Type B pancreatic cell (in vitro differentiated cells): Measurements from ENCODE around the gene MAD1L1. TPM values are rescaled to one million over a fixed set of nuclear protein-coding genes. Genes with fewer than 3 reads are reported as not detected.
A peak's percentile ranks its signal among the peaks of the same experiment; 100 is the strongest.

ENCODE experiments used
- DNase-seq: peaks from one replicate; pipeline ENCODE4 v3.0.0; 2021; ENCODE audit warnings: mixed read lengths; ENCODE audit not compliant: unreplicated experiment; ENCODE audit errors: extremely low spot score
- H3K27ac Mint-ChIP-seq: 2 replicates; pipeline ENCODE4 v1.8.0; 2021; ENCODE audit warnings: mild to moderate bottlenecking, mixed read lengths
- H3K27me3 Mint-ChIP-seq: 2 replicates; pipeline ENCODE4 v1.8.0; 2021; ENCODE audit warnings: mixed read lengths
- H3K36me3 Mint-ChIP-seq: 2 replicates; pipeline ENCODE4 v1.8.0; 2021; ENCODE audit warnings: mixed read lengths
- H3K4me1 Mint-ChIP-seq: one replicate; pipeline ENCODE4 v1.8.0; 2021; ENCODE audit warnings: mixed read lengths; ENCODE audit not compliant: unreplicated experiment
- H3K4me3 Mint-ChIP-seq: 2 replicates; pipeline ENCODE4 v1.8.0; 2021; ENCODE audit warnings: mild to moderate bottlenecking, mixed read lengths
- H3K9me3 Mint-ChIP-seq: 2 replicates; pipeline ENCODE4 v1.8.0; 2021; ENCODE audit warnings: mixed read lengths
- CTCF ChIP-seq: fragments of 200-600 bp; sonication (generic); conservative IDR thresholded peaks from 2 replicates; pipeline ENCODE4 v1.5.0; 2021; ENCODE audit warnings: antibody characterized with exemption, mild to moderate bottlenecking
- total RNA-seq: library from RNA; stranded (reverse); gene quantifications from 2 replicates; pipeline ENCODE4 v1.2.1, GENCODE V29; 2021; ENCODE audit warnings: low replicate concordance

Gene MAD1L1
- total RNA-seq, 1 donor from 2014 or later, result 40.7 TPM

GRCh38 chr7:2116989-2117591 is 115.7 kb downstream of the MAD1L1 start:
- H3K27ac Mint-ChIP-seq, result no peak overlapping the region
- peaks cover 9% of the 10 kb centered on the region for H3K36me3 Mint-ChIP-seq
- DNase-seq, result no peak
- TF ChIP-seq CTCF, result no peak
- H3K4me1 Mint-ChIP-seq, result peaks cover 3% of the 10 kb centered on the region
- no peaks in the 10 kb centered on the region for H3K9me3 Mint-ChIP-seq
- no peak overlapping the region for H3K4me3 Mint-ChIP-seq
- no peaks in the 10 kb centered on the region for H3K27me3 Mint-ChIP-seq

- no peak for TF ChIP-seq CTCF
- H3K27me3 Mint-ChIP-seq, result no peaks in the 10 kb centered on the region
- peaks cover 9% of the 10 kb centered on the region for H3K36me3 Mint-ChIP-seq
- DNase-seq, result no peak
- H3K9me3 Mint-ChIP-seq, result no peaks in the 10 kb centered on the region
- peak overlapping the region; percentile 73 for H3K27ac Mint-ChIP-seq
- H3K4me3 Mint-ChIP-seq, result no peak overlapping the region
- H3K4me1 Mint-ChIP-seq, result peaks cover 3% of the 10 kb centered on the region
These were observed 116.3 kb downstream of the MAD1L1 start for GRCh38 chr7:2116448-2116810.

- no peak for TF ChIP-seq CTCF
- H3K27ac Mint-ChIP-seq, result no peak overlapping the region
- peaks cover 9% of the 10 kb centered on the region for H3K36me3 Mint-ChIP-seq
- no peak for DNase-seq
- no peaks in the 10 kb centered on the region for H3K9me3 Mint-ChIP-seq
- H3K4me3 Mint-ChIP-seq, result no peak overlapping the region
- H3K4me1 Mint-ChIP-seq, result peaks cover 9% of the 10 kb centered on the region
- H3K27me3 Mint-ChIP-seq, result no peaks in the 10 kb centered on the region
These were observed 116.8 kb downstream of the MAD1L1 start for GRCh38 chr7:2115760-2116447.

- no peaks in the 10 kb centered on the region for H3K9me3 Mint-ChIP-seq
- no peak for DNase-seq
- H3K27me3 Mint-ChIP-seq, result no peaks in the 10 kb centered on the region
- H3K4me3 Mint-ChIP-seq, result no peak overlapping the region
- H3K4me1 Mint-ChIP-seq, result peaks cover 16% of the 10 kb centered on the region
- no peak for TF ChIP-seq CTCF
- H3K27ac Mint-ChIP-seq, result no peak overlapping the region
- H3K36me3 Mint-ChIP-seq, result peaks cover 13% of the 10 kb centered on the region
These were observed 117.6 kb downstream of the MAD1L1 start for GRCh38 chr7:2114926-2115759.

- no peaks in the 10 kb centered on the region for H3K27me3 Mint-ChIP-seq
- TF ChIP-seq CTCF, result no peak
- DNase-seq, result no peak
- no peak overlapping the region for H3K4me3 Mint-ChIP-seq
- no peaks in the 10 kb centered on the region for H3K9me3 Mint-ChIP-seq
- H3K4me1 Mint-ChIP-seq, result peaks cover 26% of the 10 kb centered on the region
- no peak overlapping the region for H3K27ac Mint-ChIP-seq
- H3K36me3 Mint-ChIP-seq, result peaks cover 13% of the 10 kb centered on the region
These were observed 118.7 kb downstream of the MAD1L1 start for GRCh38 chr7:2114052-2114451.
